ENCODE measurements around the gene VSIG4. TPM values are rescaled to one million over a fixed set of nuclear protein-coding genes. Genes with fewer than 3 reads are reported as not detected.

The VSIG4 gene
- total RNA-seq, 1 experiment from 2014 or later = 0.10 TPM

- TF ChIP-seq, protein P1, sequence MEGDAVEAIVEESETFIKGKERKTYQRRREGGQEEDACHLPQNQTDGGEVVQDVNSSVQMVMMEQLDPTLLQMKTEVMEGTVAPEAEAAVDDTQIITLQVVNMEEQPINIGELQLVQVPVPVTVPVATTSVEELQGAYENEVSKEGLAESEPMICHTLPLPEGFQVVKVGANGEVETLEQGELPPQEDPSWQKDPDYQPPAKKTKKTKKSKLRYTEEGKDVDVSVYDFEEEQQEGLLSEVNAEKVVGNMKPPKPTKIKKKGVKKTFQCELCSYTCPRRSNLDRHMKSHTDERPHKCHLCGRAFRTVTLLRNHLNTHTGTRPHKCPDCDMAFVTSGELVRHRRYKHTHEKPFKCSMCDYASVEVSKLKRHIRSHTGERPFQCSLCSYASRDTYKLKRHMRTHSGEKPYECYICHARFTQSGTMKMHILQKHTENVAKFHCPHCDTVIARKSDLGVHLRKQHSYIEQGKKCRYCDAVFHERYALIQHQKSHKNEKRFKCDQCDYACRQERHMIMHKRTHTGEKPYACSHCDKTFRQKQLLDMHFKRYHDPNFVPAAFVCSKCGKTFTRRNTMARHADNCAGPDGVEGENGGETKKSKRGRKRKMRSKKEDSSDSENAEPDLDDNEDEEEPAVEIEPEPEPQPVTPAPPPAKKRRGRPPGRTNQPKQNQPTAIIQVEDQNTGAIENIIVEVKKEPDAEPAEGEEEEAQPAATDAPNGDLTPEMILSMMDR (IDR thresholded peaks at IDR 0.05) = no peak
- TF ChIP-seq POLR2AphosphoS5 (IDR thresholded peaks at IDR 0.05; ENCODE audit: low read depth, low read length) (no peak), TCF7L2 (IDR thresholded peaks at IDR 0.05; ENCODE audit: low read depth, low read length) (no peak), SIN3A (IDR thresholded peaks at IDR 0.05; ENCODE audit: borderline replicate concordance, insufficient read depth, low read depth, low read length) (no peak), REST (IDR thresholded peaks at IDR 0.05; ENCODE audit: insufficient read depth in 1 of 2, low read depth in 2 of 2, low read length in 1 of 2) (no peak)
- Histone ChIP-seq H3K27ac (ENCODE audit: low read length) (no peak overlapping the region), H3K9me3 (ENCODE audit: control insufficient read depth, insufficient read depth, low read depth, low read length) (no peaks in the 10 kb centered on the region), H3K27me3 (ENCODE audit: control insufficient read depth, insufficient read depth, low read length) (no peaks in the 10 kb centered on the region), H3K36me3 (ENCODE audit: control insufficient read depth, insufficient read depth, low read length) (no peaks in the 10 kb centered on the region), H3K4me1 (ENCODE audit: control insufficient read depth, insufficient read depth, low read length) (no peaks in the 10 kb centered on the region), H3K4me3 (ENCODE audit: low read depth in 2 of 2, low read length in 2 of 2) (no peak overlapping the region)
- ATAC-seq (no peak), DNase-seq (ENCODE audit: low read depth, low spot score) (no peak)
- ChIA-PET POLR2A (no interaction called here), CTCF (no interaction called here)
- BruUV-seq (replicated peaks) = no TSS peak
- intact Hi-C loops (cut with micrococcal nuclease; ENCODE audit: unreplicated experiment) = no loop called here
- in situ Hi-C loops (cut with HindIII; ENCODE audit: low pct_unique_long_range_greater_than_20kb, low sequenced_read_pairs) = no loop called here
Observed at GRCh38 chrX:66021765-66022631, 17.9 kb downstream of the VSIG4 start.

DNA sequence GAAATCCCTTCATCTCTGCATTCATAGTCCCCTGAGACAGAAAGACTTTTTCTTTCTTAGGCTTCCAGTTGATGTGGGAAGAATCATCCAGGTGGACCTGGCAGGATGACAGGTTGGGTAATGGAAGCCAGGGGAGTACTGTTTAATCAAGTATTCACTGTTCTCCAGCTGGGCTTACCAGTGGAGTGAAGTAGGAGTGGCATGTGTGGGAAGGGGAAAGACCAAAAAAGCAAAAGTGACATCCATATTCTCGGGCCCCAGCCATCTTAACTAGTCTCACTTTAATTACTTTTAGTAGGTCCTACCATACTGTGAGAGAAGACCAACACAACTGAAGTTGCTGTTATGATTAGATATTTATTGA lies 18.5 kb downstream of the VSIG4 start:
- ChIA-PET POLR2A (no interaction called here), CTCF (no interaction called here)
- intact Hi-C loops (cut with micrococcal nuclease; ENCODE audit: unreplicated experiment) (no loop called here), in situ Hi-C loops (cut with HindIII; ENCODE audit: low pct_unique_long_range_greater_than_20kb, low sequenced_read_pairs) (no loop called here)
- DNase-seq (ENCODE audit: low read depth, low spot score) = no peak
- Histone ChIP-seq H3K27ac (ENCODE audit: low read length) (no peak overlapping the region), H3K27me3 (ENCODE audit: control insufficient read depth, insufficient read depth, low read length) (no peaks in the 10 kb centered on the region), H3K36me3 (ENCODE audit: control insufficient read depth, insufficient read depth, low read length) (no peaks in the 10 kb centered on the region), H3K9me3 (ENCODE audit: control insufficient read depth, insufficient read depth, low read depth, low read length) (no peaks in the 10 kb centered on the region), H3K4me3 (ENCODE audit: low read depth in 2 of 2, low read length in 2 of 2) (no peak overlapping the region), H3K4me1 (ENCODE audit: control insufficient read depth, insufficient read depth, low read length) (no peaks in the 10 kb centered on the region)
- no peak for ATAC-seq
- TF ChIP-seq SIN3A (IDR thresholded peaks at IDR 0.05; ENCODE audit: borderline replicate concordance, insufficient read depth, low read depth, low read length) (no peak), TCF7L2 (IDR thresholded peaks at IDR 0.05; ENCODE audit: low read depth, low read length) (no peak), REST (IDR thresholded peaks at IDR 0.05; ENCODE audit: insufficient read depth in 1 of 2, low read depth in 2 of 2, low read length in 1 of 2) (no peak), POLR2AphosphoS5 (IDR thresholded peaks at IDR 0.05; ENCODE audit: low read depth, low read length) (no peak)
- TF ChIP-seq, protein P1 (IDR thresholded peaks at IDR 0.05) = no peak
- BruUV-seq (replicated peaks) = no TSS peak

Measured in Panc1 (cell line).